ENCODE results near the gene GNA15. TPM values are rescaled to one million over a fixed set of nuclear protein-coding genes. Genes with fewer than 3 reads are reported as not detected.

Gene GNA15
- total RNA-seq, 3 donors from 2014 or later (not counting 1 experiment from before 2014, with no cell fraction given) = 3.9 to 10.4 (median 8.4) TPM

DNA sequence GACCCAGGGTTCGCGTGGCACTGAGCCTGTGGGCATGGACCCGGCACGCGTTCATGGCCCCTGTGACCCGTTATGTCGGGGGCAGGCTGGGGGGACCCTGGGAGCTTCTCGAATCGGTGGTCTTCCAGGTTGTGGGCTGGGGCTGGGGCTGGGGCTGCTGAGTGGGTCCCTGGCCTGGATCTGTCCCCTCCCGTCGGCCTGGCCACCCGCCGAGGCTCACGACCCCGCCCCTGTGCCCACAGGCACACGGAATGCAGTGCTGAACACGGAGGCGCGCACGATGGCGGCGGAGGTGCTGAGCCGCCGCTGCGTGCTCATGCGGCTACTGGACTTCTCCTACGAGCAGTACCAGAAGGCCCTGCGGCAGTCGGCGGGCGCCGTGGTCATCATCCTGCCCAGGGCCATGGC lies 56.4 kb downstream of the GNA15 start:
- peaks cover under 1 to 19% of the 10 kb centered on the region in 2 donors for H3K4me1 Mint-ChIP-seq
- H3K4me3 Mint-ChIP-seq = no peak overlapping the region
- intact Hi-C loops (cut with micrococcal nuclease) = no loop called here
- peaks cover 23% of the 10 kb centered on the region for H3K4me1 ChIP-seq (ENCODE audit: control insufficient read depth, insufficient read depth, low read length)
- H3K27me3 ChIP-seq (ENCODE audit: control insufficient read depth, insufficient read depth, low read length) = no peaks in the 10 kb centered on the region
- H3K36me3 ChIP-seq (ENCODE audit: control insufficient read depth, insufficient read depth, low read length) = peaks cover 14% of the 10 kb centered on the region
- H3K4me3 ChIP-seq (ENCODE audit: low read length) = no peak overlapping the region
- TF ChIP-seq CTCF (IDR thresholded peaks at IDR 0.05) = no peak
- no peak for DNase-seq
- 97% methylated on average over 32 of the region's 32 CpGs for WGBS (ENCODE audit: insufficient coverage)
- H3K27ac ChIP-seq (ENCODE audit: low read length) = no peak overlapping the region
- no peaks in the 10 kb centered on the region for H3K9me3 Mint-ChIP-seq
- H3K27me3 Mint-ChIP-seq (ENCODE audit: low read depth in 2 of 2) = no peaks in the 10 kb centered on the region
- H3K36me3 Mint-ChIP-seq = no peaks in the 10 kb centered on the region
- H3K27ac Mint-ChIP-seq = no peak overlapping the region
- no peaks in the 10 kb centered on the region for H3K9me3 ChIP-seq (ENCODE audit: control insufficient read depth, insufficient read depth, low read length)
- no peak for ATAC-seq

- intact Hi-C loops (cut with micrococcal nuclease) = no loop called here
- H3K4me1 Mint-ChIP-seq = peaks cover 0 to 15% of the 10 kb centered on the region in 2 donors
- no peak for DNase-seq
- H3K27me3 ChIP-seq (ENCODE audit: control insufficient read depth, insufficient read depth, low read length) = no peaks in the 10 kb centered on the region
- no peaks in the 10 kb centered on the region for H3K9me3 Mint-ChIP-seq
- no peaks in the 10 kb centered on the region for H3K27me3 Mint-ChIP-seq (ENCODE audit: low read depth in 2 of 2)
- H3K36me3 Mint-ChIP-seq = no peaks in the 10 kb centered on the region
- no peak overlapping the region for H3K27ac Mint-ChIP-seq
- no peak overlapping the region for H3K4me3 Mint-ChIP-seq
- WGBS (ENCODE audit: insufficient coverage) = 93% methylated on average over 14 of the region's 14 CpGs
- no peak for TF ChIP-seq CTCF (IDR thresholded peaks at IDR 0.05)
- H3K4me1 ChIP-seq (ENCODE audit: control insufficient read depth, insufficient read depth, low read length) = peaks cover 19% of the 10 kb centered on the region
- H3K36me3 ChIP-seq (ENCODE audit: control insufficient read depth, insufficient read depth, low read length) = peaks cover 14% of the 10 kb centered on the region
- no peak for ATAC-seq
- H3K27ac ChIP-seq (ENCODE audit: low read length) = no peak overlapping the region
- no peaks in the 10 kb centered on the region for H3K9me3 ChIP-seq (ENCODE audit: control insufficient read depth, insufficient read depth, low read length)
- H3K4me3 ChIP-seq (ENCODE audit: low read length) = no peak overlapping the region
Measured at GRCh38 chr19:3192684-3193083, 56.9 kb downstream of the GNA15 start.

- intact Hi-C loops (cut with micrococcal nuclease) = no loop called here
- TF ChIP-seq CTCF (IDR thresholded peaks at IDR 0.05) = no peak
- ATAC-seq (no peak), DNase-seq (no peak)
- H3K9me3 Mint-ChIP-seq = no peaks in the 10 kb centered on the region
- WGBS (ENCODE audit: insufficient coverage) = 69% methylated on average over 40 of the region's 40 CpGs
- H3K27ac Mint-ChIP-seq = no peak overlapping the region
- peaks cover 0 to 7% of the 10 kb centered on the region in 2 donors for H3K4me1 Mint-ChIP-seq
- H3K27me3 Mint-ChIP-seq (ENCODE audit: low read depth in 2 of 2) = no peaks in the 10 kb centered on the region
- no peaks in the 10 kb centered on the region for H3K36me3 Mint-ChIP-seq
- Histone ChIP-seq H3K27me3 (ENCODE audit: control insufficient read depth, insufficient read depth, low read length) (no peaks in the 10 kb centered on the region), H3K36me3 (ENCODE audit: control insufficient read depth, insufficient read depth, low read length) (peaks cover 14% of the 10 kb centered on the region), H3K9me3 (ENCODE audit: control insufficient read depth, insufficient read depth, low read length) (no peaks in the 10 kb centered on the region), H3K4me3 (ENCODE audit: low read length) (no peak overlapping the region), H3K4me1 (ENCODE audit: control insufficient read depth, insufficient read depth, low read length) (peaks cover 11% of the 10 kb centered on the region), H3K27ac (ENCODE audit: low read length) (no peak overlapping the region)
- no peak overlapping the region for H3K4me3 Mint-ChIP-seq
Measured at GRCh38 chr19:3193256-3194105, 57.6 kb downstream of the GNA15 start.

Data from natural killer cell (primary cell).